ENCODE results near the gene FUBP1. TPM values are rescaled to one million over a fixed set of nuclear protein-coding genes. Genes with fewer than 3 reads are reported as not detected.

FUBP1 gene
- total and polyA plus RNA-seq, 2 of the 13 experiments (the other 11 are each of a cell fraction or from before 2014, with no cell fraction given) = 98.1 to 166 TPM

DNA sequence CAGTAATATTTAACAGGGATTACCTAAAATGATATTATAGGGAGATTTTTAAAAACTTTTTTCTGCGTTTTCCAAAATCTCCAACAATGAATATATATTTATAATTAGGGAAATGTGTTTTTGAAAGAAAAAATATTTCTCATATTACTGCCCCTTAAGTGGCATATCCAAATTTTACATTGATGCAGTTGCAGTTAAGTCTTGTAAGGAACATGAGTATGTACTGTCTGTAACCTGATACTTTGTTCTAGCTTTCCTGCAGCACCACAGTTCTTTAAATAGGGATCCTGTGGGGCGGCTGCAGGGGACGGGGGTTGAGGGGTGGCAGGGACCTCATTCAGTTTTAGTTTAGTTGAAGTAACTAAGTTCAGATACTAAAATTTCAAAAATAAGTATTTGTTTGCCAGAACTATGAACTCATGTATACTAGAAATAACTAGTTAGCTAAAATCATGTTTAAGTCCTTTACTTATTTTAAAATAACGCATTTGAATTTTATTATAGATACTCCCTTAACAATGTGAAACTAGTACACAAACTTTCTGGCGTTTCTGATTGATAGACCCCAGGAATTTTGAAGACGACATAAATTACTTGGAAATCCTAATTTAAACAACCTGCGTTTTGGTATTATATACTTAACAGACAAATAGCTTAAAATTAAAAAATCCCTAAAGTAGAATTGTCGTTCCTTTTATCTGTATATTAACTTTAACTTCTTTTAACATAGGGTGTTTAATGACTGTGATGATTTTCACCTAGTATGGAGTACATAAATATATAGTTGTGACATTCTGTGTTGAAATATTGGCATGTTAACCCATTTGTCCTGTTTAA, 25.2 kb upstream of the FUBP1 start (continued):
- TF ChIP-seq, protein P1, sequence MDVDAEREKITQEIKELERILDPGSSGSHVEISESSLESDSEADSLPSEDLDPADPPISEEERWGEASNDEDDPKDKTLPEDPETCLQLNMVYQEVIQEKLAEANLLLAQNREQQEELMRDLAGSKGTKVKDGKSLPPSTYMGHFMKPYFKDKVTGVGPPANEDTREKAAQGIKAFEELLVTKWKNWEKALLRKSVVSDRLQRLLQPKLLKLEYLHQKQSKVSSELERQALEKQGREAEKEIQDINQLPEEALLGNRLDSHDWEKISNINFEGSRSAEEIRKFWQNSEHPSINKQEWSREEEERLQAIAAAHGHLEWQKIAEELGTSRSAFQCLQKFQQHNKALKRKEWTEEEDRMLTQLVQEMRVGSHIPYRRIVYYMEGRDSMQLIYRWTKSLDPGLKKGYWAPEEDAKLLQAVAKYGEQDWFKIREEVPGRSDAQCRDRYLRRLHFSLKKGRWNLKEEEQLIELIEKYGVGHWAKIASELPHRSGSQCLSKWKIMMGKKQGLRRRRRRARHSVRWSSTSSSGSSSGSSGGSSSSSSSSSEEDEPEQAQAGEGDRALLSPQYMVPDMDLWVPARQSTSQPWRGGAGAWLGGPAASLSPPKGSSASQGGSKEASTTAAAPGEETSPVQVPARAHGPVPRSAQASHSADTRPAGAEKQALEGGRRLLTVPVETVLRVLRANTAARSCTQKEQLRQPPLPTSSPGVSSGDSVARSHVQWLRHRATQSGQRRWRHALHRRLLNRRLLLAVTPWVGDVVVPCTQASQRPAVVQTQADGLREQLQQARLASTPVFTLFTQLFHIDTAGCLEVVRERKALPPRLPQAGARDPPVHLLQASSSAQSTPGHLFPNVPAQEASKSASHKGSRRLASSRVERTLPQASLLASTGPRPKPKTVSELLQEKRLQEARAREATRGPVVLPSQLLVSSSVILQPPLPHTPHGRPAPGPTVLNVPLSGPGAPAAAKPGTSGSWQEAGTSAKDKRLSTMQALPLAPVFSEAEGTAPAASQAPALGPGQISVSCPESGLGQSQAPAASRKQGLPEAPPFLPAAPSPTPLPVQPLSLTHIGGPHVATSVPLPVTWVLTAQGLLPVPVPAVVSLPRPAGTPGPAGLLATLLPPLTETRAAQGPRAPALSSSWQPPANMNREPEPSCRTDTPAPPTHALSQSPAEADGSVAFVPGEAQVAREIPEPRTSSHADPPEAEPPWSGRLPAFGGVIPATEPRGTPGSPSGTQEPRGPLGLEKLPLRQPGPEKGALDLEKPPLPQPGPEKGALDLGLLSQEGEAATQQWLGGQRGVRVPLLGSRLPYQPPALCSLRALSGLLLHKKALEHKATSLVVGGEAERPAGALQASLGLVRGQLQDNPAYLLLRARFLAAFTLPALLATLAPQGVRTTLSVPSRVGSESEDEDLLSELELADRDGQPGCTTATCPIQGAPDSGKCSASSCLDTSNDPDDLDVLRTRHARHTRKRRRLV (CRISPR knock-in tag; IDR thresholded peaks at IDR 0.05) = peak; percentile 100
- peak; percentile 99 for TF ChIP-seq POLR2AphosphoS5 (IDR thresholded peaks at IDR 0.05; ENCODE audit: low read depth, low read length)
- peak; percentile 37 for TF ChIP-seq TBL1XR1 (IDR thresholded peaks at IDR 0.05; ENCODE audit: borderline replicate concordance, low read length, partially characterized antibody)
- TF ChIP-seq ZC3H4 (CRISPR knock-in tag; IDR thresholded peaks at IDR 0.05; ENCODE audit: borderline replicate concordance) = peak; percentile 81
- no peak for TF ChIP-seq CREB1 (IDR thresholded peaks at IDR 0.05)
- TF ChIP-seq CREB1 (CRISPR knock-in tag; IDR thresholded peaks at IDR 0.05) = no peak
- peak; percentile 13; the same call in 1 of the 2 replicates for TF ChIP-seq BHLHE40 (IDR thresholded peaks at IDR 0.05; ENCODE audit: low read length)
- no peak for TF ChIP-seq ZNF562 (CRISPR knock-in tag; IDR thresholded peaks at IDR 0.05; ENCODE audit: borderline replicate concordance)
- no peak for TF ChIP-seq MXD4 (CRISPR knock-in tag; IDR thresholded peaks at IDR 0.05)
- peak; percentile 15; the same call in 1 of the 2 replicates for TF ChIP-seq GATAD2A (CRISPR knock-in tag; IDR thresholded peaks at IDR 0.05)
- TF ChIP-seq, protein P2, sequence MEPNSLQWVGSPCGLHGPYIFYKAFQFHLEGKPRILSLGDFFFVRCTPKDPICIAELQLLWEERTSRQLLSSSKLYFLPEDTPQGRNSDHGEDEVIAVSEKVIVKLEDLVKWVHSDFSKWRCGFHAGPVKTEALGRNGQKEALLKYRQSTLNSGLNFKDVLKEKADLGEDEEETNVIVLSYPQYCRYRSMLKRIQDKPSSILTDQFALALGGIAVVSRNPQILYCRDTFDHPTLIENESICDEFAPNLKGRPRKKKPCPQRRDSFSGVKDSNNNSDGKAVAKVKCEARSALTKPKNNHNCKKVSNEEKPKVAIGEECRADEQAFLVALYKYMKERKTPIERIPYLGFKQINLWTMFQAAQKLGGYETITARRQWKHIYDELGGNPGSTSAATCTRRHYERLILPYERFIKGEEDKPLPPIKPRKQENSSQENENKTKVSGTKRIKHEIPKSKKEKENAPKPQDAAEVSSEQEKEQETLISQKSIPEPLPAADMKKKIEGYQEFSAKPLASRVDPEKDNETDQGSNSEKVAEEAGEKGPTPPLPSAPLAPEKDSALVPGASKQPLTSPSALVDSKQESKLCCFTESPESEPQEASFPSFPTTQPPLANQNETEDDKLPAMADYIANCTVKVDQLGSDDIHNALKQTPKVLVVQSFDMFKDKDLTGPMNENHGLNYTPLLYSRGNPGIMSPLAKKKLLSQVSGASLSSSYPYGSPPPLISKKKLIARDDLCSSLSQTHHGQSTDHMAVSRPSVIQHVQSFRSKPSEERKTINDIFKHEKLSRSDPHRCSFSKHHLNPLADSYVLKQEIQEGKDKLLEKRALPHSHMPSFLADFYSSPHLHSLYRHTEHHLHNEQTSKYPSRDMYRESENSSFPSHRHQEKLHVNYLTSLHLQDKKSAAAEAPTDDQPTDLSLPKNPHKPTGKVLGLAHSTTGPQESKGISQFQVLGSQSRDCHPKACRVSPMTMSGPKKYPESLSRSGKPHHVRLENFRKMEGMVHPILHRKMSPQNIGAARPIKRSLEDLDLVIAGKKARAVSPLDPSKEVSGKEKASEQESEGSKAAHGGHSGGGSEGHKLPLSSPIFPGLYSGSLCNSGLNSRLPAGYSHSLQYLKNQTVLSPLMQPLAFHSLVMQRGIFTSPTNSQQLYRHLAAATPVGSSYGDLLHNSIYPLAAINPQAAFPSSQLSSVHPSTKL (CRISPR knock-in tag; IDR thresholded peaks at IDR 0.05) = no peak
- TF ChIP-seq, protein P3, sequence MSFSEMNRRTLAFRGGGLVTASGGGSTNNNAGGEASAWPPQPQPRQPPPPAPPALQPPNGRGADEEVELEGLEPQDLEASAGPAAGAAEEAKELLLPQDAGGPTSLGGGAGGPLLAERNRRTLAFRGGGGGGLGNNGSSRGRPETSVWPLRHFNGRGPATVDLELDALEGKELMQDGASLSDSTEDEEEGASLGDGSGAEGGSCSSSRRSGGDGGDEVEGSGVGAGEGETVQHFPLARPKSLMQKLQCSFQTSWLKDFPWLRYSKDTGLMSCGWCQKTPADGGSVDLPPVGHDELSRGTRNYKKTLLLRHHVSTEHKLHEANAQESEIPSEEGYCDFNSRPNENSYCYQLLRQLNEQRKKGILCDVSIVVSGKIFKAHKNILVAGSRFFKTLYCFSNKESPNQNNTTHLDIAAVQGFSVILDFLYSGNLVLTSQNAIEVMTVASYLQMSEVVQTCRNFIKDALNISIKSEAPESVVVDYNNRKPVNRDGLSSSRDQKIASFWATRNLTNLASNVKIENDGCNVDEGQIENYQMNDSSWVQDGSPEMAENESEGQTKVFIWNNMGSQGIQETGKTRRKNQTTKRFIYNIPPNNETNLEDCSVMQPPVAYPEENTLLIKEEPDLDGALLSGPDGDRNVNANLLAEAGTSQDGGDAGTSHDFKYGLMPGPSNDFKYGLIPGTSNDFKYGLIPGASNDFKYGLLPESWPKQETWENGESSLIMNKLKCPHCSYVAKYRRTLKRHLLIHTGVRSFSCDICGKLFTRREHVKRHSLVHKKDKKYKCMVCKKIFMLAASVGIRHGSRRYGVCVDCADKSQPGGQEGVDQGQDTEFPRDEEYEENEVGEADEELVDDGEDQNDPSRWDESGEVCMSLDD (CRISPR knock-in tag; IDR thresholded peaks at IDR 0.05; ENCODE audit: borderline replicate concordance) = 0 out of 2 replicates have a peak, but pooled peaks have one; percentile 14
- TF ChIP-seq SRSF4 (IDR thresholded peaks at IDR 0.05; ENCODE audit: low read depth, low read length, poor library complexity, severe bottlenecking) = peak; percentile 64
- peak; percentile 87 for TF ChIP-seq CBX1 (IDR thresholded peaks at IDR 0.05; ENCODE audit: low read depth)
- TF ChIP-seq ZNF605 (CRISPR knock-in tag; IDR thresholded peaks at IDR 0.05) = no peak
- TF ChIP-seq ZFP36L2 (CRISPR knock-in tag; IDR thresholded peaks at IDR 0.05) = no peak
